Stimulated activated effector memory CD8-positive, alpha-beta T cell treated with anti-CD3 and anti-CD28 coated beads, Interleukin-12 subunit alpha, Interleukin-12 subunit beta, amount 100 ng/mL, for 72 hours (primary cell): ENCODE results near the gene SPINK4.

ENCODE experiments used
- ATAC-seq: fragments of 150-1000 bp; cut with Tn5 transposase; 2 replicates; pipeline ENCODE4 v1.10.0; 2021
- DNase-seq, 2 donors: peaks; one replicate each; pipeline ENCODE4 v3.0.0; 2021 to 2022; ENCODE audit warnings: low spot score in 2 of 2
- H3K27ac Mint-ChIP-seq: one replicate; pipeline ENCODE4 v1.8.0; 2022; ENCODE audit warnings: mild to moderate bottlenecking, mixed read lengths
- H3K36me3 Mint-ChIP-seq: one replicate; pipeline ENCODE4 v1.8.0; 2022; ENCODE audit warnings: mild to moderate bottlenecking, mixed read lengths
- H3K4me1 Mint-ChIP-seq: one replicate; pipeline ENCODE4 v1.8.0; 2022; ENCODE audit warnings: mixed read lengths
- H3K4me3 Mint-ChIP-seq: one replicate; pipeline ENCODE4 v1.8.0; 2022; ENCODE audit warnings: mild to moderate bottlenecking, mixed read lengths
- H3K9me3 Mint-ChIP-seq: one replicate; pipeline ENCODE4 v1.8.0; 2022; ENCODE audit warnings: mixed read lengths

The SPINK4 gene

DNA sequence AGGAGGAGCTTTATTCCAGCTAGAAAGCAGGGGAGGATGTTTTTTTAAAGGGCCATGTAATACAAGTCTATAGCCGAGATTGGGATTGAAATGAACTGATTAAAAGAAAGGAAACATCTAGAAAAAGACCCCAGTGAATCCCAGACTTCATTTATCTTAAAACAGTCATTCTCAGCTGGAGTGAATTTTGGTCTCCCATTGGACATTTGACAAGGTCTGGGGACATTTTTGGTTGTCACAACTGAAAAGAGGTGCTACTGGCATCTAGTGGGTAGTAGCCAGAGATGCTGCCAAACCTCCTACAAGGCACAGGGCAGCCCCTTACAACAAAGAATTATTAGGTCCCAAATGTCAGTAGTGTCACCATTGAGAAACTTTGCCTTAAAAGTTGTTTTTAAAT, 16.3 kb upstream of the SPINK4 start:
- no peaks in the 10 kb centered on the region for H3K9me3 Mint-ChIP-seq
- H3K4me3 Mint-ChIP-seq = no peak overlapping the region
- H3K36me3 Mint-ChIP-seq = no peaks in the 10 kb centered on the region
- DNase-seq (no peak), ATAC-seq (no peak)
- H3K27ac Mint-ChIP-seq = no peak overlapping the region
- H3K4me1 Mint-ChIP-seq = peaks cover 22% of the 10 kb centered on the region

GRCh38 chr9:33225319-33226147, 14.4 kb upstream of the SPINK4 start:
- Mint-ChIP-seq H3K36me3 (no peaks in the 10 kb centered on the region), H3K4me3 (no peak overlapping the region), H3K9me3 (no peaks in the 10 kb centered on the region), H3K27ac (peak overlapping the region; percentile 75), H3K4me1 (peaks cover 20% of the 10 kb centered on the region)
- DNase-seq (peak; percentile 58 to 84), ATAC-seq (peak; percentile 65)

GRCh38 chr9:33227008-33227398, 13.0 kb upstream of the SPINK4 start:
- H3K27ac Mint-ChIP-seq = no peak overlapping the region
- H3K4me3 Mint-ChIP-seq = no peak overlapping the region
- H3K36me3 Mint-ChIP-seq = no peaks in the 10 kb centered on the region
- peaks cover 11% of the 10 kb centered on the region for H3K4me1 Mint-ChIP-seq
- H3K9me3 Mint-ChIP-seq = no peaks in the 10 kb centered on the region
- DNase-seq (no peak), ATAC-seq (no peak)

DNA sequence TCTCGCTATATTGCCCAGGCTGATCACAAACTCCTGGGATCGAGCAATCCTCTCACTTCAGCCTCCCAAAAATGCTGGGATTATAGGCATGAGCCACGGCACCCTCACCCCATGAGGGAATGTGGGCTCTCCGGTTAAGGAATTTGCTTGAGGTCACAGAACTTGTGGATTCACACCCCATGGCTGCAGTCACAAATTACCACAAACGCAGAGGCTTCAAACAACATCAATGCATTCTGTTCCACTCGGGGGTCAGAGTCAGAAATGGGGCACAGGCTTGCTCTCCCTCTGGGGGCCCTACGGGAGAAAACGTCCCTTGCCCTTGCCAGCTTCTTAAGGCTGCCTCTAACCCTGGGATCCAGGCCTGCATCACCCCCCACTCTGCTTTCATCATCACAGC, 12.2 kb upstream of the SPINK4 start:
- H3K4me1 Mint-ChIP-seq = peaks cover 12% of the 10 kb centered on the region
- no peak for ATAC-seq
- H3K36me3 Mint-ChIP-seq = no peaks in the 10 kb centered on the region
- no peaks in the 10 kb centered on the region for H3K9me3 Mint-ChIP-seq
- no peak overlapping the region for H3K4me3 Mint-ChIP-seq
- no peak for DNase-seq
- H3K27ac Mint-ChIP-seq = peak overlapping the region; percentile 38

GRCh38 chr9:33228606-33229005, 11.4 kb upstream of the SPINK4 start:
- Mint-ChIP-seq H3K4me3 (no peak overlapping the region), H3K9me3 (no peaks in the 10 kb centered on the region), H3K36me3 (no peaks in the 10 kb centered on the region), H3K27ac (peak overlapping the region; percentile 38), H3K4me1 (peaks cover 16% of the 10 kb centered on the region)
- DNase-seq (no peak), ATAC-seq (no peak)

DNA sequence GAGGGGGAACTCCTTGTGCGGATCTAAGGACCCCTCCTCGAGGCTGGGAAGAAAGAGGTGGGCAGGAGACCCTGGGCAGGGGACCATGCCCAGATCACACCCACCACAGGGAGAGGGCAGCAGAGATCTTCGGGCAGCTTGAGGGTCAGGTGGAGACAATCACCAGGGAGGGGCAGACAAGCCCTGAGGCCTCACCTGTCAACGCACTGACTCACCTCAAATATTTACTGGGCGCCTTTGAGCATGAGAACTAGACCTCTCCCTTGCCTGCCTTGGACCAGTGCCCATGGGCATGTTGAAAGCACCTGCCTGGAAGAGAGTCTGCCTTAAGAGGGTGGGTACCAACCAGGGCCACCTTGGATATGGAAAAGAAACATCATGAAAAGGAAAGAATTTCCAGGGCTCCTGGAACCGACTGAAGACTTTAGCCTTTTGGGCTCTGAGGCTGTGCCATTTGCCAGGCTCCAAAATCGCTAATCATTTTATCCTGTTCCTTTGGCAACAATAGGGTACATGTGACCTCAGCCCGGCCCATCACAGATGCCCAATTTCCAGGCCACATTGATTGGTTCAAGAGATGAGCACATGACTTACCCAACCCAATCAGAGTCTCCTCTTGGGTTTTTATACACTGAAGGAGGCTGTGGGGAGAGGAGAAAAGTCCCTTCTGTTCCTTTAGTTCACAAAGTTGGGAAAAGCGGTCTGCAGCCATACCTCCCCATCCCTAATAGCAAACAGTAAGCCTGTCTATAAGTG, 10.4 kb upstream of the SPINK4 start:
- Mint-ChIP-seq H3K4me3 (no peak overlapping the region), H3K36me3 (no peaks in the 10 kb centered on the region), H3K9me3 (no peaks in the 10 kb centered on the region), H3K27ac (no peak overlapping the region), H3K4me1 (peaks cover 16% of the 10 kb centered on the region)
- no peak for DNase-seq
- no peak for ATAC-seq

DNA sequence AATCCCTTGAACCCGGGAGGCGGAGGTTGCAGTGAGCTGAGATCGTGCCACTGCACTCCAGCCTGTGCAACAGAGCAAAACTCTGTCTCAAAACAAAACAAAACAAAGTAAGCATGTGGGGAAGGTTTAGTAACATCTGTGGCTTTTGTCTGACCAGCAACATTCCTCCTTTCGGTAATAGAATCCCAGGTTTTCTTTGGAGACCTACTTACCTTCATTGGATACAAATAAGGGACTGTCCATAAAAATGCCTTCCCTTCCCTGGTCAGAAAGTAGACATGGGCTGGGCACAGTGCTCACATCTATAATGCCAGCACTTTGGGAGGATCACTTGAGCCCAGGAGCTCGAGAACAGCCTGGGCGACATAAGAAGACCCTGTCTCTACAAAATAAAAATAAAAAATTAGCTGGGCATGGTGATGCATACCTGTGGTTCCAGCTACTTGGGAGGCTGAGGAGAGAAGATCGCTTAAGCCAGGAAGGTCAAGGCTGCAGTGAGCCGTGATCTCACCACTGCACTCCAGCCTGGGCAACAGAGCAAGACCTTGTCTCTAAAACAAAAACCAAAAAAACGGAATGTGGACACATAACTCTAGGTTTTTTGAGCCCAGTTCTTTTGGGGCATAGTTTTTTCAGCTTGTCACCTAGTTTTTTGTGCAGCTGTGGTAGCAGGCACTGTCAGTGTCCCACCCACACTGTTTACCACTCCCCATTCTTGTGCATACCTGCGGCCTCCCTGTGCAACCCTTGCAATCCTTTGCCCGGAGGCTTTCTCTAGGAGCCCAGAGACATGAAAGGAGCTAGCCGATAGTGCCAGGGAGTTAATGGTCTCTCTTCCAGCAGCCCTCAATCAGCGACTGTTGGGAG, 9.0 kb upstream of the SPINK4 start:
- Mint-ChIP-seq H3K27ac (no peak overlapping the region), H3K36me3 (no peaks in the 10 kb centered on the region), H3K9me3 (no peaks in the 10 kb centered on the region), H3K4me1 (peaks cover 7% of the 10 kb centered on the region), H3K4me3 (no peak overlapping the region)
- ATAC-seq (no peak), DNase-seq (no peak)

DNA sequence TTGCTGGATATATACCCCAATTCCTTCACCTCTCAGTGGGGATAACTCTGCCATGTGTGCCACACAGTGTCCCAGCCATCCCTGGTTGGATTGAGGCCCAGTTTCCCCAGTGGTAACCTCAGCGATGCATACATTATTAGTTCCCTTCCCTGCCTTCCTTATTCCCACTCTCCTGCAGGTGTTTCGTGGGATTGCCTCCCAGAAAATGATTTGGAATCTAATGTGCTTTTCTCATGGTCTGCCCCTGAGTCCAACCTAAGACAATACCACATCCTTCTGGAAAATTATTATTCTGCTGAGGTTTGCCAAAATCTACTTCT, 8.4 kb upstream of the SPINK4 start:
- Mint-ChIP-seq H3K4me1 (peaks cover 5% of the 10 kb centered on the region), H3K36me3 (no peaks in the 10 kb centered on the region), H3K9me3 (no peaks in the 10 kb centered on the region), H3K4me3 (no peak overlapping the region), H3K27ac (no peak overlapping the region)
- ATAC-seq (no peak), DNase-seq (no peak)

DNA sequence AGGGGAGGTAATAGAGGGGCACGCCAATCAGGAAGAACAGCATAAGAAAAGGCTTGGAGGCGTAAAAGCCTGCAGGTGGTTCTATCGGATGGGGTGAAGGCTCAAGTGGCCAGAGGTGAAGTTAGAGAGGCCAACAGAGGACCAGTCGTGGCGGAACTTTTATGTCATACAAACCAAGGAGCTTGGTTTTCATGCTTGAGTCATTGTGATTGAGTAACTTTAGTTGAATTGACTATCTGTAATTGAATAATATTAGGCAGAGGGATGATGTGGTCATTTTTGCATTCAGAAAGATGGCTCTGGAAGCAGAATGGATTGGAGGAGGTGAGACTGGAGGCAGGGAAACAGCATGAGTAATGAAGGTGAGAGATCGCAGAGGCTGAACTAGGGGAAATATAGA, 7.2 kb upstream of the SPINK4 start:
- no peaks in the 10 kb centered on the region for H3K36me3 Mint-ChIP-seq
- no peaks in the 10 kb centered on the region for H3K9me3 Mint-ChIP-seq
- no peak overlapping the region for H3K27ac Mint-ChIP-seq
- DNase-seq = no peak
- H3K4me3 Mint-ChIP-seq = no peak overlapping the region
- peaks cover 5% of the 10 kb centered on the region for H3K4me1 Mint-ChIP-seq
- ATAC-seq = no peak

DNA sequence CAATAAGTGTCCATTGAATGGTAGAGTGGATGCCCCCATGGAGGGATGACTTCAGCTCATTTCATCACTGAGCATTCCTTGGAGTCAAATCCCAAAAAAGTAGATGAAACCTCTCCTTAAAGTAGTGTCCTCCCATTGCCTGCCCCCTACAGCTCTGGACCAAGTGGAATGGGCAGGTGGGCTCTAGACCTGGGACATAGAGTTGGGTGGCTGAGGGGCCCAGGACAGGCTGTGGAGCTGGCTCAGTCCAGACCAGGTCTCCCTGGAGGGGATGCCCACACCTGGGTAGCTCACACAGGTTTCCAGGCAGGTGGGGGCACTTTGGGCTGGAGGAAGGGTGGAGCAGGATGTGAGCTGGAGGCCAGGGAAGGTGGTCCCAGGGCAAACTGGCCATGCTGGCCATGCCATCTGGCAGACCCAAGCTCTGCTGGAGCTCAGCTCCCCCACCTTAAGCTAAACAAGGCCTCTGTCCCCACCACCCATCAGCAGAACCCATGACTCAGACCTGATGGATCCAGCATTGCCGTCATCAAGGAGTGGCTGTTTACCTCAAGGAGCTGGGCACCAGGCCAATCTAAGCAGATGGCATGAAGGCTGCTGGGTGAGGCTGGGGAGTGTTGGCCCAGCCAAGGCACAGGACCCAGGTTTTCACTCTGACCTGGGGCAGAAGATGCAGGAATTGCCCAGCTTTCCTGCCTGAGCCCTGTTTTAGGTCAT, 6.2 kb upstream of the SPINK4 start:
- Mint-ChIP-seq H3K9me3 (no peaks in the 10 kb centered on the region), H3K27ac (no peak overlapping the region), H3K4me3 (no peak overlapping the region), H3K4me1 (peaks cover 5% of the 10 kb centered on the region), H3K36me3 (no peaks in the 10 kb centered on the region)
- peak; percentile 47 for ATAC-seq
- DNase-seq = no peak

- Mint-ChIP-seq H3K27ac (no peak overlapping the region), H3K4me3 (no peak overlapping the region), H3K36me3 (no peaks in the 10 kb centered on the region), H3K9me3 (no peaks in the 10 kb centered on the region), H3K4me1 (peaks cover 5% of the 10 kb centered on the region)
- DNase-seq = no peak
- no peak for ATAC-seq
These were observed 5.2 kb upstream of the SPINK4 start for GRCh38 chr9:33234511-33235467.

DNA sequence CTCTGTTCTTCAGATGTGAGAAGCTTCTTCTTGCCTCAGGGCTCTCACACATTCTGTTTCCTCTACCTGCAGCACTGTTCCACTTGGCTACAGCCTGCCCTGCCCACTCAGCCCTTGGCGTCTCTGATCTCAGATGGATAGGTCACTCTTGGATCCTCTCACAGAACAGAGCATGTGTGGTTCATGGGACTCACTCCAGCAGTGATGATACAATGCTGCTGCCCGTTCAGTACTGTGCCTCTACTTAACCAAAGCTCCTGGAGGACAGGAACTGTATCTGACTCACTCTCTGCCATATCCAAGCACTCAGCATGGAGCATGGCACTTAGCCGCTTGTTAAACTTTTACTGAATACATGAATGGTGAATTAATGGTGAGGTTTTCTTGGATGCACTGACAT, 3.4 kb upstream of the SPINK4 start:
- Mint-ChIP-seq H3K4me3 (no peak overlapping the region), H3K36me3 (no peaks in the 10 kb centered on the region), H3K4me1 (peaks cover 5% of the 10 kb centered on the region), H3K9me3 (no peaks in the 10 kb centered on the region), H3K27ac (no peak overlapping the region)
- no peak for DNase-seq
- ATAC-seq = no peak

GRCh38 chr9:33241298-33241697, 1.3 kb downstream of the SPINK4 start:
- ATAC-seq = no peak
- Mint-ChIP-seq H3K9me3 (no peaks in the 10 kb centered on the region), H3K4me1 (no peaks in the 10 kb centered on the region), H3K27ac (no peak overlapping the region), H3K36me3 (no peaks in the 10 kb centered on the region), H3K4me3 (no peak overlapping the region)
- DNase-seq = no peak

DNA sequence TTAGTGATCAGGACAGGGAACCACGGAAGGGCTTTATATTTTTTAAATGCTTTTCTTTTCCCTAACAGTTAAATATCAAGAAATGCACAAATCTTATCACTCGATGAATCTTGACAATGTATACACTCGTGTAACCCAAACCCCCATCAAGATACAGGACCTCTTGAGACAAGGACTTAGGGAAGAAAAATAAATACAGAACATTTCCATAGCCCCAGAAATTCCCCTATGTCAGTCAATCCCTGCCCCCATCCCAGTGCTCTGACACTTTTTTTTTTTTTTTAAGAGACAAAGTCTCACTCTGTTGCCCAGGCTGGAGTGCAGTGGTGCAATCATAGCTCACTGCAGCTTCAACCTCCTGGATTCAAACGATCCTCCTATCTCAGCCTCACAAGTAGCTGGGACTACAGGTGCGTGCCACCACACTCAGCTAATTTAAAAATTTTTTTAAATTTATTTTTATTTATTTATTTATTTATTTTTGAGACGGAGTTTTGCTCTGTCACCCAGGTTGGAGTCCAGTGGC, 2.7 kb downstream of the SPINK4 start:
- no peak for DNase-seq
- Mint-ChIP-seq H3K36me3 (no peaks in the 10 kb centered on the region), H3K9me3 (no peaks in the 10 kb centered on the region), H3K4me1 (no peaks in the 10 kb centered on the region), H3K4me3 (no peak overlapping the region), H3K27ac (no peak overlapping the region)
- ATAC-seq = no peak
